Lung (tissue), 12 donors: Measurements from ENCODE around the gene THRB. TPM values are rescaled to one million over a fixed set of nuclear protein-coding genes. Genes with fewer than 3 reads are reported as not detected.

Source experiments
- ATAC-seq: fragments of 200-7000 bp; cut with Tn5 transposase; one replicate; pipeline ENCODE4 v1.9.1; 2020; ENCODE audit warnings: moderate number of reproducible peaks; ENCODE audit not compliant: insufficient read depth, low FRiP score
- DNase-seq, 3 donors: peaks; one replicate each; pipeline ENCODE4 v3.0.0-alpha.2; 2013 to 2017
- H3K27ac ChIP-seq, 2 donors: one replicate each; pipeline ENCODE4 v1.5.1; 2013; ENCODE audit warnings: mild to moderate bottlenecking in 2 of 2, moderate library complexity in 2 of 2, control low read depth in 1 of 2, inconsistent platforms in 1 of 2, low read depth in 1 of 2, low read length in 1 of 2
- H3K27me3 ChIP-seq, 3 donors: one replicate each; pipeline ENCODE4 v1.5.1; 2013; ENCODE audit warnings: low read length in 2 of 3; ENCODE audit not compliant: control insufficient read depth in 3 of 3, insufficient read depth in 3 of 3
- H3K36me3 ChIP-seq, 4 donors: one replicate each; pipeline ENCODE4 v1.5.1; 2013; ENCODE audit warnings: low read length in 4 of 4, mild to moderate bottlenecking in 1 of 4, moderate library complexity in 1 of 4; ENCODE audit not compliant: control insufficient read depth in 4 of 4, insufficient read depth in 4 of 4
- H3K4me1 ChIP-seq, 5 donors: one replicate each; pipeline ENCODE4 v1.5.1; 2013; ENCODE audit warnings: low read length in 5 of 5, mild to moderate bottlenecking in 2 of 5, moderate library complexity in 1 of 5; ENCODE audit not compliant: control insufficient read depth in 5 of 5, insufficient read depth in 5 of 5
- H3K4me3 ChIP-seq: one replicate; pipeline ENCODE4 v1.5.1; 2013; ENCODE audit warnings: mild to moderate bottlenecking, control low read depth, moderate library complexity
- H3K9ac ChIP-seq, 2 donors: one replicate each; pipeline ENCODE4 v1.5.1; 2013; ENCODE audit warnings: low read length in 2 of 2, control low read depth in 1 of 2; ENCODE audit not compliant: insufficient read depth in 1 of 2
- H3K9me3 ChIP-seq, 4 donors: one replicate each; pipeline ENCODE4 v1.5.1; 2013; ENCODE audit warnings: low read length in 3 of 4, mild to moderate bottlenecking in 1 of 4, moderate library complexity in 1 of 4; ENCODE audit not compliant: control insufficient read depth in 4 of 4, insufficient read depth in 3 of 4
- CTCF ChIP-seq: IDR thresholded peaks from 2 replicates; pipeline ENCODE4 v1.5.1; 2012; ENCODE audit warnings: mild to moderate bottlenecking; ENCODE audit errors: control extremely low read depth, extremely low read depth
- WGBS, 2 donors: extraction: QIAGEN DNeasy Blood & Tissue Kit; methylation state at CpG; one replicate each; pipeline ENCODE4 v1.1.7; 2013; 5-methylcytosine and 5-hydroxymethylcytosine counted together
- polyA plus RNA-seq, 2 donors: library from polyadenylated mRNA; stranded (reverse); fragments of 200-250 nt; gene quantifications; one replicate each; pipeline ENCODE4 v1.2.1, GENCODE V29; 2013
- total RNA-seq, 2 donors: library from RNA; depleted of rRNA in 1 of 2; stranded (reverse); fragments of >200 nt in 1 of 2; gene quantifications; one replicate each; pipeline ENCODE4 v1.2.1, GENCODE V29; 2014 to 2021
- donor health status: control.
- donor health status: control.
- donor health status: Bipolar disorder and iron deficiency.
- donor health status: healthy.
- donor health status: DM: yes; HTN: yes; CAD: no.

THRB gene
- total and polyA plus RNA-seq, 4 donors, result 2.1 to 23.5 (median 6.1) TPM

- TF ChIP-seq CTCF, result no peak
- no peak overlapping the region for H3K9ac ChIP-seq
Observed at GRCh38 chr3:24259901-24260512, 234.6 kb downstream of the THRB start.

DNA sequence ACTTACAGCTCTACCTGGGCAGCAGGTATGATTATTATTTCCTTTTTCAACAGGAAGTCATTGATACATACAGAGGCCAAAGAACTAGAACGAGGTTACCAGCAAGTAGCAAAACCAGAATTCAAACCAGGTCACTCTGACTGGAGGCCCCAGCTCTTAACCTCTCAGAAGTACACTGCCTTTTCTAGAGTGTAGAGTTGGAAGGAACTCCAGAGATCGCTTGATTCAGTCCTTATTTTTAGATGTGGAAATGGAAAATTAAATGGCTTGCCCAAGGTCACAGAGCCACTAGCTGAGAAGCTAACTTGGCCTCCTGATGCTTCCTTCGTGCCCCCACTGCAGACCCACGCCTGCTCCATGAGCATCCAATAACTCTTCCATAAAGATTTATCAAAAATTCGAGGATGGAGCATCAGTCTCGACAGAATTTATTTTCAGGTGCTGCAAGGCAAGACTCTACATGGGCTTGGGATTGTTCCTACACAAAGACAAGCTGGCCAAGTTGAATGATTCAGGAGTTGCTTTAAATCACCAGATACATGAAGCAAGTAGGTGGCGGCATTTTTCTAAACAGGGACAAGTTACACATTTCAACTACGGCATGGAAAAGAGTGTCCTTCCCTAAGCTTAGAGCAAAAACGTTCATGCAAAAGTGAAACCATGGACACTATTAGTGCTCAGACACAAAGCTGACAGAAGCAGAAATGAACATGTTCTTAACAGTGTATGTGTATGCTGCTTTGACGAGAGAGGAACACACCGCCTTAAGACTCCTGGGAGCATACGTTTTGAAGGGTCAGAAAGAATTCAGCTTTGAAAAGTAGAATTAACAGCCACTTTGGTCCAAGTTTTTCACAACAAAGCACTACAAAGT is 235.7 kb downstream of the THRB start:
- WGBS, 2 donors, result 65 to 75% methylated on average over 12 of the region's 12 CpGs
- Histone ChIP-seq H3K36me3 (no peaks in the 10 kb centered on the region), H3K9ac (no peak overlapping the region), H3K9me3 (no peaks in the 10 kb centered on the region), H3K27ac (no peak overlapping the region), H3K27me3 (no peaks in the 10 kb centered on the region), H3K4me3 (no peak overlapping the region), H3K4me1 (peaks cover 3 to 26% (median 4%) of the 10 kb centered on the region in 5 donors)
- DNase-seq (peak in 1 of 3 donors; percentile 34), ATAC-seq (no peak)
- TF ChIP-seq CTCF, result no peak

More at GRCh38 chr3:24259901-24260512, 234.6 kb downstream of the THRB start:
- H3K9me3 ChIP-seq, result no peaks in the 10 kb centered on the region
- 78 to 82% methylated on average over 2 of the region's 2 CpGs for WGBS, 2 donors
- H3K36me3 ChIP-seq, result no peaks in the 10 kb centered on the region
- no peak for DNase-seq
- H3K4me3 ChIP-seq, result no peak overlapping the region
- no peak for ATAC-seq
- H3K4me1 ChIP-seq, result peaks cover 3 to 21% (median 4%) of the 10 kb centered on the region in 5 donors
- no peak overlapping the region for H3K27ac ChIP-seq
- no peaks in the 10 kb centered on the region for H3K27me3 ChIP-seq

DNA sequence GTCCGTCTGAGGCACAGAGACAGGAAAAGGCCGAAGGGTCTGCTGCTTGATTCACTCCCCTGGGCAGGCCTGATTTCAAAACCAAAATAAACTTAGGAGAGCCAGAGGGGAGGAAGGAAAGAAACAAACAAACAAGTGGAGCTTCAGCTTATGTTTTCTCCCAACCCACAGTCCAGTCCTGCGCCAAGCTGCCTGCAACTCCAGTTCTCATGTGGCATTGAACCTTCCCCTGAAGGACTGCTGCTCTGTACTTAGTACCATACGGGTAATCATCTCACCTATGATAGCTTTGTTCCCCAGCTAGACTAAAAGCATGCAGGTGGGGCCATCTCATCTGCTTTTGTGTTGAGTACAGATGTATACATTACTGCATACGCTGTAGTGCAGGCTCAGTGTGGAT is 236.4 kb downstream of the THRB start:
- Histone ChIP-seq H3K27me3 (no peaks in the 10 kb centered on the region), H3K9ac (no peak overlapping the region), H3K9me3 (no peaks in the 10 kb centered on the region), H3K27ac (no peak overlapping the region), H3K4me3 (no peak overlapping the region), H3K4me1 (peaks cover 3 to 25% (median 4%) of the 10 kb centered on the region in 5 donors), H3K36me3 (no peaks in the 10 kb centered on the region)
- WGBS, 2 donors, result 80% methylated on average over 5 of the region's 5 CpGs
- DNase-seq, result no peak
- TF ChIP-seq CTCF, result no peak
- no peak for ATAC-seq
